Nasal cavity respiratory epithelium epithelial cell of viscerocranial mucosa (primary cell): ENCODE measurements around the gene LRRC17. TPM values are rescaled to one million over a fixed set of nuclear protein-coding genes. Genes with fewer than 3 reads are reported as not detected.

ENCODE experiments used
- total RNA-seq: library from RNA; depleted of rRNA; stranded (reverse); fragments of >200 nt; gene quantifications from 2 replicates; pipeline ENCODE4 v1.2.3, GENCODE V29; 2014

LRRC17 gene, protein sequence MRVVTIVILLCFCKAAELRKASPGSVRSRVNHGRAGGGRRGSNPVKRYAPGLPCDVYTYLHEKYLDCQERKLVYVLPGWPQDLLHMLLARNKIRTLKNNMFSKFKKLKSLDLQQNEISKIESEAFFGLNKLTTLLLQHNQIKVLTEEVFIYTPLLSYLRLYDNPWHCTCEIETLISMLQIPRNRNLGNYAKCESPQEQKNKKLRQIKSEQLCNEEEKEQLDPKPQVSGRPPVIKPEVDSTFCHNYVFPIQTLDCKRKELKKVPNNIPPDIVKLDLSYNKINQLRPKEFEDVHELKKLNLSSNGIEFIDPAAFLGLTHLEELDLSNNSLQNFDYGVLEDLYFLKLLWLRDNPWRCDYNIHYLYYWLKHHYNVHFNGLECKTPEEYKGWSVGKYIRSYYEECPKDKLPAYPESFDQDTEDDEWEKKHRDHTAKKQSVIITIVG
- total RNA-seq, result 0.28 and 0.68 TPM in 2 replicates

DNA sequence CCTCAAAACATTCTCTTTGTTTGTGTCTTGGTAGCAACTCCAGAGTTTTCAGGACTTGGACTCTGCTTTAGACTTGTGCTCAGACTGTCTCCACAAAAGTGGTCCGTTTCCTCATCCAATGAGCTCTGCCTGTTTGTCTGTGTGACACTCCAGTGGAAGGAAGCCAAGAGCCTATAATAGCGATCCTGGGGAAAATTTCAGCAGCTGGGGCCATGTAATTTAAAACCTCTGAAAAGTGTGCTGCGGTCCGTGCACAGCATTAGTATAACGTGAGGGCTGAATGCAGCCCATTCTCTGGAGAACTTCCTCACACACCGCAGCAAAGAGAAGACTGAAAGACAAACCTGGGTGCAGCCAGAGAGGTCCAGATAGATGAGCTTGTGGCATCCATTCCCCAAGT is at the start of gene LRRC17:
TSS of gene LRRC17 (plus strand) at position 259 of the 400 bp plus-strand sequence. CDS start 20,914 bp downstream, outside the sequence.

Other genes with a start within 250 kb of the LRRC17 start
- 1.2 and 1.4 TPM in 2 replicates for gene POLR2J2, start 241.3 kb upstream of the LRRC17 start, total RNA-seq
- gene FAM185A, start 164.0 kb upstream of the LRRC17 start, total RNA-seq, result 7.2 and 13.0 TPM in 2 replicates
- gene FBXL13, start 161.8 kb downstream of the LRRC17 start, total RNA-seq, result 0.34 and 0.36 TPM in 2 replicates
- 51.6 and 53.7 TPM in 2 replicates for gene ARMC10, start 162.1 kb downstream of the LRRC17 start, total RNA-seq
- 2.7 and 10.4 TPM in 2 replicates for gene NAPEPLD, start 236.1 kb downstream of the LRRC17 start, total RNA-seq